ENCODE data around the gene CDH26. TPM values are rescaled to one million over a fixed set of nuclear protein-coding genes. Genes with fewer than 3 reads are reported as not detected.
A peak's percentile ranks its signal among the peaks of the same experiment; 100 is the strongest.

Gene CDH26
- total and polyA plus RNA-seq, 2 donors from 2014 or later = 0.47 to 2.4 TPM

- Histone ChIP-seq H3K9ac (ENCODE audit: low read length in 3 of 3) (no peak overlapping the region), H3K9me3 (ENCODE audit: control insufficient read depth in 2 of 3, insufficient read depth in 1 of 3, low read length in 3 of 3) (no peaks in the 10 kb centered on the region), H3K27ac (ENCODE audit: low read depth in 2 of 2, low read length in 2 of 2) (no peak overlapping the region), H3K4me3 (ENCODE audit: low read length in 3 of 3) (no peak overlapping the region), H3K27me3 (ENCODE audit: control insufficient read depth, insufficient read depth, low read length) (no peaks in the 10 kb centered on the region), H3K36me3 (ENCODE audit: control insufficient read depth in 2 of 3, insufficient read depth in 3 of 3, low read length in 3 of 3) (no peaks in the 10 kb centered on the region), H3K4me1 (ENCODE audit: control insufficient read depth in 2 of 3, insufficient read depth in 2 of 3, low read depth in 1 of 3, low read length in 3 of 3) (peaks cover 0 to 2% (median 0%) of the 10 kb centered on the region in 3 donors)
- TF ChIP-seq CTCF (IDR thresholded peaks at IDR 0.05; ENCODE audit: borderline replicate concordance, extremely low read depth, insufficient read depth) = no peak
- intact Hi-C loops (cut with DNase I) = no loop called here
- FAIRE-seq (no peak), DNase-seq (peak in 1 of 5 donors; percentile 78)
Measured at GRCh38 chr20:60063048-60063451, 104.8 kb downstream of the CDH26 start.

- FAIRE-seq (no peak), DNase-seq (no peak)
- Histone ChIP-seq H3K9ac (ENCODE audit: low read length in 3 of 3) (no peak overlapping the region), H3K27ac (ENCODE audit: low read depth in 2 of 2, low read length in 2 of 2) (no peak overlapping the region), H3K4me3 (ENCODE audit: low read length in 3 of 3) (no peak overlapping the region), H3K4me1 (ENCODE audit: control insufficient read depth in 2 of 3, insufficient read depth in 2 of 3, low read depth in 1 of 3, low read length in 3 of 3) (no peaks in the 10 kb centered on the region), H3K9me3 (ENCODE audit: control insufficient read depth in 2 of 3, insufficient read depth in 1 of 3, low read length in 3 of 3) (no peaks in the 10 kb centered on the region), H3K27me3 (ENCODE audit: control insufficient read depth, insufficient read depth, low read length) (no peaks in the 10 kb centered on the region), H3K36me3 (ENCODE audit: control insufficient read depth in 2 of 3, insufficient read depth in 3 of 3, low read length in 3 of 3) (no peaks in the 10 kb centered on the region)
- intact Hi-C loops (cut with DNase I) = no loop called here
- no peak for TF ChIP-seq CTCF (IDR thresholded peaks at IDR 0.05; ENCODE audit: borderline replicate concordance, extremely low read depth, insufficient read depth)
Measured at GRCh38 chr20:60063739-60064380, 105.6 kb downstream of the CDH26 start.

Other genes starting within 250 kb of the CDH26 start
- gene SYCP2, start 24.8 kb upstream of the CDH26 start, total RNA-seq = 3.0 TPM
- 2.1 TPM for gene SYCP2, start 24.8 kb upstream of the CDH26 start, polyA plus RNA-seq (ENCODE audit: insufficient read depth, low read depth, low replicate concordance)
- gene PPP1R3D, start 18.1 kb upstream of the CDH26 start, total RNA-seq = 7.6 TPM
- gene PPP1R3D, start 18.1 kb upstream of the CDH26 start, polyA plus RNA-seq (ENCODE audit: insufficient read depth, low read depth, low replicate concordance) = 4.2 TPM
- 15.5 TPM for gene FAM217B, start 18.0 kb upstream of the CDH26 start, total RNA-seq
- gene FAM217B, start 18.0 kb upstream of the CDH26 start, polyA plus RNA-seq (ENCODE audit: insufficient read depth, low read depth, low replicate concordance) = 3.2 TPM

All from kidney (tissue), 14 donors.